TTC549 (cell line): ENCODE results near the gene EXOC1.

ENCODE experiments used
- FAIRE-seq: peaks from 2 replicates; lab custom pipeline; 2012; peaks lifted over from hg19 to GRCh38; lab: Jason Lieb, UNC

EXOC1 gene

GRCh38 chr4:55949482-55949802 is 96.0 kb downstream of the EXOC1 start:
- no peak for FAIRE-seq

- FAIRE-seq, result no peak
These were observed 97.9 kb downstream of the EXOC1 start for GRCh38 chr4:55951191-55951922.
